HG03108 (cell line): ENCODE results near the gene ZFPM1.

Source experiments
- ATAC-seq: cut with Tn5 transposase; IDR thresholded peaks from one replicate; pipeline ENCODE4 v1.9.1; 2021; ENCODE audit warnings: moderate library complexity; ENCODE audit not compliant: unreplicated experiment

ZFPM1 gene

DNA sequence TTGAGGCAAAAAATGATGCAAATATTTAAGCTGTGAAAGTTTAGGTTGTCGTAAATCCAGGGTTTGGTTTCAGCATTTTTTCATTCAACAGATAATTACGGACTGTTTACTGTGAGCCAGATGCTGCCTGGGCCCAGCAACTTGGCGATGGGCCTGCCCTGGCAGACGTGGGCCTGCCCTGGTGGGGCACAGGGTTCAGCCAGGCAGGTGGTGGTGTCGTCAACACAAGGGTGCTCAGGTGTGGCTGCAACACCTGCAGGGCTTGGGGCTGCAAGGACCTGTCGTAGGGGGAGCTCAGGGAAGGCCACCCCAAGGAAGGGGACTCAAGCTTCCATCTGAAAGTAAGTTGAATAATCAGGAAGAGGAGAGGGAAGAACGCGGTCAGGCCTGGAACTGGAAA, 132.2 kb downstream of the ZFPM1 start:
- no peak for ATAC-seq

DNA sequence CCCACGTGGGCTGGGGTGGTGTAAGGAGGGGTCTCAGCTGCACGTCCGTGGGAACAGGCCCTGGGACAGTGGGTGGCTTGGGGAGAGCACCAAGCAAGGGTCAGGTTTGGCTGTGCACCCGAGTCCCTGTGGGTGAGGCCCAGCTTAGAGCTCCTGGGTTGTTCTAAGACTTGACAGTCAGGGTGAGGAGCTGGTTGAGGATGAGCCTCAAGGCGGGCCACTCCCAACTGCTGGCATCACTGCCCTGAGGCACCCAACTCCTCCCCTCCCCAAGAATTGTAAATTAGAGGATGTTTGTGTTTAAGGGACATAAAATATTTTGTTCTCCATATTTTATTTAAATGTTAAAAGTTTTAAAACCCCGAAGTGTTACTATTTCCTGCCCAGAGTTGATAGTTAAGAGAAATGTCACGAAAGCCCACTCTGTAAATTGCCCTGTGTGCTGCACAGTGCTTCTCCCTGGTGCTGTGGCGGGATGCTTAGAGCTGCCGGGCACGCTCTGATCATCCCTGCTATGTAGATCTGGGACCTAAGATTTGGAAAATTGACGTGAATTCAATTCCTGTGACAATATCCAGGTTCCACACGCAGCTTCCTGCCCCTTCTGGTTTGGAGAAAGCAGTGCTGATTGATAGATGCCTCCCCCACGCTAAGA, 133.0 kb downstream of the ZFPM1 start:
- ATAC-seq = no peak
